H1 (cell line): ENCODE measurements around the gene DIAPH2. TPM values are rescaled to one million over a fixed set of nuclear protein-coding genes. Genes with fewer than 3 reads are reported as not detected.

Experiments used
- CHD7 ChIP-seq: fragments of 300-600 bp; sonication (generic); IDR thresholded peaks from 2 replicates; pipeline ENCODE4 v1.7.1; 2012; ENCODE audit warnings: low read length, moderate library complexity, mild to moderate bottlenecking, inconsistent platforms; ENCODE audit not compliant: insufficient replicate concordance
- CREB1 ChIP-seq: IDR thresholded peaks from 2 replicates; pipeline ENCODE4 v1.6.1; 2012; ENCODE audit warnings: inconsistent platforms
- EP300 ChIP-seq, 2 experiments: IDR thresholded peaks; 1 replicate in 1 of 2; 2 replicates in 1 of 2; pipeline ENCODE4 v1.6.1; 2011 to 2012; ENCODE audit warnings: low read depth in 2 of 2, low read length in 2 of 2, mild to moderate bottlenecking in 2 of 2, borderline replicate concordance in 1 of 2, inconsistent platforms in 1 of 2, moderate library complexity in 1 of 2
- SIN3A ChIP-seq, 2 experiments: IDR thresholded peaks in 1 of 2; conservative IDR thresholded peaks in 1 of 2; 2 replicates each; pipeline ENCODE4 v1.6.1; 2011 to 2012; ENCODE audit warnings: low read length in 2 of 2, improper control_type of control experiment in 1 of 2, low read depth in 1 of 2, mild to moderate bottlenecking in 1 of 2
- polyA plus RNA-seq, 7 experiments: library from polyadenylated mRNA; depleted of rRNA in 3 of 7; stranded (reverse) in 5 of 7; unstranded in 2 of 7; fragments of >200 nt in 5 of 7; fragments of 200-250 nt in 2 of 7; gene quantifications; 1 replicate in 5 of 7; 2 replicates in 1 of 7; 4 replicates in 1 of 7; pipeline versions ENCODE4 v1.2.1 to v1.2.3, GENCODE V29; 2011 to 2013; ENCODE audit warnings: missing spikeins in 2 of 7, mixed read lengths in 2 of 7
- total RNA-seq: library from RNA; stranded (reverse); fragmentation: NEBNext Ultra II Directional; extraction: Animal tissue kit (Norgen Biotek cat#: 25700); gene quantifications from 2 replicates; pipeline ENCODE4 v1.2.1, GENCODE V29; 2021

DIAPH2 gene
- total and polyA plus RNA-seq, 2 of the 8 experiments (the other 6 are each of a cell fraction or from before 2014, with no cell fraction given) = 4.4 to 24.3 TPM

DNA sequence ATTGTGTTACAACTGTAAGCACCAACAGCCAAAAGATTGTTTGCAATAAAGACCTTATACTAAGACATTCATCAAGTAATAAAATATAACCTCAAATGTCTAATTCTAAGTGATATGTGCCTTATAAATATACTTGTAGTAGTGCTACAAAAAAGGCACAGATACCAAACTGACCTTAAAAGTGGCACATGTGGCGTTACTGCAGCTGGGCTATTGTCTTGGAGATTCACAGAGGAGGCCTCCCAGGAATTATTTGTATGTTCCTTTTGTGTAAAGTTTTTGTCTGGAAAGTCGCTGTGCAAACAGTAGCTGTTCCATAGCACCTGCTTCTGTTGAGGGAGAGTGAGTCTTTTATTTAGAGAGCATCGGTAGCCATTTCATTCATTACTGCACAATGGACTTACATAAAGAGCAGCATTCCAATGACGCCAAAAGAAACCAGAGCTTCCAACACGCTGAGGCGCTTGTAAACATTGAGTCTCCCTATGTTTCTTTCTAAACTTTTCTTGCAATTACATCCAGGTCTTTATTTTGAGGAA lies 342.8 kb downstream of the DIAPH2 start (continued):
- TF ChIP-seq CHD7 (peak; percentile 78), SIN3A (conservative IDR thresholded peaks at IDR 0.05 in 1 of 2, IDR thresholded peaks at IDR 0.05 in 1 of 2; ENCODE audit: low read depth in 1 of 2, low read length in 2 of 2) (no peak), CREB1 (0 out of 2 replicates have a peak, but pooled peaks have one; percentile 24), EP300 (IDR thresholded peaks at IDR 0.05; ENCODE audit: borderline replicate concordance in 1 of 2, low read depth in 2 of 2, low read length in 2 of 2) (peak in 1 of 2 experiments; percentile 33; a peak in 1 of 3 replicates)
